NB4 (cell line): ENCODE data around the gene FOLR2.
"Not testable (repeated sequence)": the region's sequence is repeated elsewhere in the genome, so short reads cannot be mapped to it uniquely, and the experiment has no call there.

Experiments used
- DNase-seq: peaks from one replicate; pipeline ENCODE4 v3.0.0; 2010; ENCODE audit warnings: low read depth
- H3K4me3 ChIP-seq: one replicate; pipeline ENCODE4 v1.5.1; 2011; ENCODE audit warnings: mild to moderate bottlenecking, low read depth, low read length, moderate library complexity
- CTCF ChIP-seq: IDR thresholded peaks from one replicate; pipeline ENCODE4 v1.5.1; 2012; ENCODE audit warnings: low read depth, low read length
- MAX ChIP-seq: IDR thresholded peaks from 2 replicates; pipeline ENCODE4 v1.6.1; 2011; ENCODE audit warnings: low read depth, low read length
- MYC ChIP-seq: IDR thresholded peaks from 2 replicates; pipeline ENCODE4 v1.6.1; 2011; ENCODE audit warnings: low read depth, low read length
- POLR2A ChIP-seq: IDR thresholded peaks from 2 replicates; pipeline ENCODE4 v1.6.1; 2011; ENCODE audit warnings: mild to moderate bottlenecking; ENCODE audit not compliant: insufficient read length; ENCODE audit errors: extremely low read depth

FOLR2 gene

GRCh38 chr11:72190631-72191071 lies 25.9 kb upstream of the FOLR2 start:
- H3K4me3 ChIP-seq: no peak overlapping the region
- no peak for TF ChIP-seq CTCF
- no peak for TF ChIP-seq MYC
- TF ChIP-seq POLR2A: no peak
- no peak for TF ChIP-seq MAX
- no peak for DNase-seq

GRCh38 chr11:72191961-72192381 lies 24.6 kb upstream of the FOLR2 start, which contains the start of gene FOLR1:
FOLR1 (plus strand) TSS chr11:72192140; CDS start chr11:72192174, 34 bp downstream.
- no peak for DNase-seq
- TF ChIP-seq CTCF: no peak
- no peak within 1 kb of the TSS for H3K4me3 ChIP-seq

GRCh38 chr11:72195518-72196270 lies 20.9 kb upstream of the FOLR2 start:
- no peak overlapping the region for H3K4me3 ChIP-seq
- TF ChIP-seq CTCF (no peak), POLR2A (no peak), MYC (no peak)
- DNase-seq: no peak

- H3K4me3 ChIP-seq, DNase-seq: not testable (repeated sequence)
Observed at GRCh38 chr11:72201445-72201844, 15.1 kb upstream of the FOLR2 start.

- TF ChIP-seq MYC: no peak
- no peak for TF ChIP-seq CTCF
- no peak for TF ChIP-seq MAX
- no peak for TF ChIP-seq POLR2A
Observed at GRCh38 chr11:72202571-72202970, 14.0 kb upstream of the FOLR2 start.

GRCh38 chr11:72203163-72203562 lies 13.4 kb upstream of the FOLR2 start:
- no peak for DNase-seq
- TF ChIP-seq CTCF (no peak), POLR2A (no peak), MAX (no peak)
- H3K4me3 ChIP-seq: no peak overlapping the region

More at GRCh38 chr11:72202571-72202970, 14.0 kb upstream of the FOLR2 start:
- DNase-seq: no peak
- no peak overlapping the region for H3K4me3 ChIP-seq
